ENCODE measurements around the gene STAMBPL1.

Gene STAMBPL1

DNA sequence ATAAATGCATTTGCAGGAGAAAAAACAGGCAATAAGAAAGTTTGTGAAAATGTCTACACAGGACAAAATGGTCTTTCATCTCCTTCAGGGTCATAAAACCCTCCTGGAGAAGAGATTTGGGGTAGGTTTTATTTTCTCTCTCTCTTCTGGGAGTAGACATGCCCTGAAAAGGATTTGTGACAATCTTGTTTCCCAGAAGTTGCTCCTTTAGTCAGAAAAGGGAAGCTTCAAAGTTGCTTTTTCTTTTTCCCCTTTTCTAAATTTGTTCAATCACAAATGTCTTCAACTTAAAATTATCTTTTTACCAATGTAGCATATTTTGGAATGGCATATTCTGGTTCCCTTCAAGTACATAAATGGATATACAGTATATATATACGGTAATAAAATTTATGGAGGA is 19.0 kb upstream of the STAMBPL1 start:
- Mint-ChIP-seq H3K4me1 (peaks cover 4% of the 10 kb centered on the region), H3K36me3 (ENCODE audit: low read depth) (no peaks in the 10 kb centered on the region), H3K9me3 (no peaks in the 10 kb centered on the region), H3K27me3 (ENCODE audit: low read depth) (peaks cover 15% of the 10 kb centered on the region), H3K4me3 (no peak overlapping the region), H3K27ac (no peak overlapping the region)
- TF ChIP-seq, protein P1, sequence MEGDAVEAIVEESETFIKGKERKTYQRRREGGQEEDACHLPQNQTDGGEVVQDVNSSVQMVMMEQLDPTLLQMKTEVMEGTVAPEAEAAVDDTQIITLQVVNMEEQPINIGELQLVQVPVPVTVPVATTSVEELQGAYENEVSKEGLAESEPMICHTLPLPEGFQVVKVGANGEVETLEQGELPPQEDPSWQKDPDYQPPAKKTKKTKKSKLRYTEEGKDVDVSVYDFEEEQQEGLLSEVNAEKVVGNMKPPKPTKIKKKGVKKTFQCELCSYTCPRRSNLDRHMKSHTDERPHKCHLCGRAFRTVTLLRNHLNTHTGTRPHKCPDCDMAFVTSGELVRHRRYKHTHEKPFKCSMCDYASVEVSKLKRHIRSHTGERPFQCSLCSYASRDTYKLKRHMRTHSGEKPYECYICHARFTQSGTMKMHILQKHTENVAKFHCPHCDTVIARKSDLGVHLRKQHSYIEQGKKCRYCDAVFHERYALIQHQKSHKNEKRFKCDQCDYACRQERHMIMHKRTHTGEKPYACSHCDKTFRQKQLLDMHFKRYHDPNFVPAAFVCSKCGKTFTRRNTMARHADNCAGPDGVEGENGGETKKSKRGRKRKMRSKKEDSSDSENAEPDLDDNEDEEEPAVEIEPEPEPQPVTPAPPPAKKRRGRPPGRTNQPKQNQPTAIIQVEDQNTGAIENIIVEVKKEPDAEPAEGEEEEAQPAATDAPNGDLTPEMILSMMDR (IDR thresholded peaks at IDR 0.05; ENCODE audit: unreplicated experiment in 3 of 3) = no peak

DNA sequence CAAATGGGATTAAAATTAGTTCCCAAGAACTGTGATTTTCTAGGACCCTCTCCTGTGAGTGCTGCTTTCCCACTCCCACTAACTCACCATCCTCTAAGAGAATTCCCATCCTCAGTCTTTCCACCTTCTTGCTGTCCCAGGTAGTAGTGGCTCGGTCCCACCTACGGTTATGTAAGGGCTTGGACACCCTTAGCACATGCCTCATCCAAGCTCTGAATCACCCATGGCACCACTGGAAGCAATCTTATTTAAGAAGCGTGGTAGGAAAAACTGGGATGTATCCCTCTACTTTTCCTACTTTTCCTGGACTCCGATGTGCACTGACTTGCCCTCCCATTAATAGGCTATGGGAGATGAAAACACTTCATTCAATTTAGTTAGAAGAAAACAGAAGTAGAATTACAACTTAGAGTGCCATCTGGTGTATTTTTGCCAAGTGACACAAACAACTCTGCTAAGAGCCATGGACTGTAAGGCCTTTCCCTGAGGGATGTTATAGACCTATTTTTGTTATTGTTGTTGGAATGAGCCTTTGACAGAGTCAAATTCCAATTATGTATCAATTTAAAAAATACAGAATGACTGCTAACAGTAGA is 14.7 kb upstream of the STAMBPL1 start:
- Mint-ChIP-seq H3K4me1 (no peaks in the 10 kb centered on the region), H3K4me3 (no peak overlapping the region), H3K27me3 (ENCODE audit: low read depth) (peaks cover 15% of the 10 kb centered on the region)

DNA sequence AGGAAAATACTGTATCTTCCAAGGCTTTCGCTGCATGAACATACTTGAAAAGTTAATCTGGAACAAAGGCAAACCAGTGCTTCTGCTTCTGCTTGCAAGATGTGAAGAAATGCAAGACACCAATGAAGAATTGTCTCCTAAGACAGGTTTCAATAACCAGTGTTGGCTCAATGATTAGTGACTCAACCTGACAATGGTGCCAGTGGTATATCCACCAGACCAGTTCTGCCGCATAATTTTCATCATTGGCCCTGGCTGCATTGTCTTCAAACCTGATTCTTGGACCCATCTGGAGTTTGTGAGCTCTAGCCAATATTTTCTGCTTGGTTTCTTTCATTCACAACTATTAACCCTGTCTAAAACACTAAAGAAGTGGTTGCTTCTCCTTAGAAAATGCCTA is 13.6 kb upstream of the STAMBPL1 start:
- Mint-ChIP-seq H3K4me1 (no peaks in the 10 kb centered on the region), H3K36me3 (ENCODE audit: low read depth) (no peaks in the 10 kb centered on the region), H3K27ac (no peak overlapping the region), H3K27me3 (ENCODE audit: low read depth) (peaks cover 15% of the 10 kb centered on the region), H3K4me3 (no peak overlapping the region), H3K9me3 (no peaks in the 10 kb centered on the region)
- TF ChIP-seq, protein P1 (IDR thresholded peaks at IDR 0.05; ENCODE audit: unreplicated experiment in 3 of 3) = no peak

More for the DNA sequence above, 14.7 kb upstream of the STAMBPL1 start:
- no peak overlapping the region for H3K27ac Mint-ChIP-seq
- no peaks in the 10 kb centered on the region for H3K9me3 Mint-ChIP-seq
- H3K36me3 Mint-ChIP-seq (ENCODE audit: low read depth) = no peaks in the 10 kb centered on the region
- TF ChIP-seq, protein P1 (IDR thresholded peaks at IDR 0.05; ENCODE audit: unreplicated experiment in 3 of 3) = no peak

DNA sequence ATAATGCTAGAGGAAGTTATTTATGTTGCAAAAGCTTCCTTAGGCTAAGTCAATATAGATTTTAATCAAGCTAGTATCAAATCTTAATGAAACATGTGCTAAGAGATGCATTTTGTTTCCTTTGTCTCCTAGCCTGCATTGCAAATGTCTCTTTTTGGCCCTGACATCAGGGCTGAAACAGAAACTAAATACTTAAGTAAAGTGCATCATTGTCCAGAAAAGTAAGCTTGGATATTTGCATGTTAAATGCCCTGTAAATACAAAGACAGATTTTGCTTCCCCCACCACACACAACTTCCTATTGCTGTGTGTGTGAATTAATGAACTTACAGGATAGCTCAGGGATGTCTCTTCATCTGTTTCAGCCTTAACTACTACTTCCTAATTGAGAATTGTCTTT is 10.0 kb upstream of the STAMBPL1 start:
- H3K36me3 Mint-ChIP-seq (ENCODE audit: low read depth) = no peaks in the 10 kb centered on the region

DNA sequence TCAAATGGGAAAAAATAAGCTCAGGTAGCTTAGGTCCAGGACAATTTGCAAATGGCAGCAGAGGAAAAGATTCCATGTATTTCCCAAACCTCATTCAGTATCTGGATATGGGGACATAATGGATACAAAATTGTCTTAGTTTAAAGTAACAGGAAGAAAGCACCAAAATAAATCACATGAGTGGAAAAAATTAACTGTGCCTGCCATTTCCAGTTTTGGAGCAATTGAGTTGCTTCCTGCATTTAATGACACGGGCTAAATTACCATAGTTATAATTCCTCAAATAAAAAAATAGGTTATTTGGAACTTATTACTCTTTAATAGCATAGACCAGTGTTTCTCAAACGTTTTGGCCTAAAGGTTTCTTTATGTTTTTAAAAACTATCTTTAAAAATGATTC is 6.3 kb upstream of the STAMBPL1 start:
- Mint-ChIP-seq H3K4me1 (no peaks in the 10 kb centered on the region), H3K9me3 (no peaks in the 10 kb centered on the region), H3K4me3 (no peak overlapping the region), H3K27me3 (ENCODE audit: low read depth) (peaks cover 22% of the 10 kb centered on the region), H3K36me3 (ENCODE audit: low read depth) (no peaks in the 10 kb centered on the region), H3K27ac (no peak overlapping the region)
- TF ChIP-seq, protein P1 (IDR thresholded peaks at IDR 0.05; ENCODE audit: unreplicated experiment in 3 of 3) = no peak

More for the DNA sequence above, 10.0 kb upstream of the STAMBPL1 start:
- Mint-ChIP-seq H3K27ac (no peak overlapping the region), H3K4me3 (no peak overlapping the region), H3K4me1 (no peaks in the 10 kb centered on the region), H3K27me3 (ENCODE audit: low read depth) (peaks cover 3% of the 10 kb centered on the region), H3K9me3 (no peaks in the 10 kb centered on the region)
- TF ChIP-seq, protein P1 (IDR thresholded peaks at IDR 0.05; ENCODE audit: unreplicated experiment in 3 of 3) = no peak

DNA sequence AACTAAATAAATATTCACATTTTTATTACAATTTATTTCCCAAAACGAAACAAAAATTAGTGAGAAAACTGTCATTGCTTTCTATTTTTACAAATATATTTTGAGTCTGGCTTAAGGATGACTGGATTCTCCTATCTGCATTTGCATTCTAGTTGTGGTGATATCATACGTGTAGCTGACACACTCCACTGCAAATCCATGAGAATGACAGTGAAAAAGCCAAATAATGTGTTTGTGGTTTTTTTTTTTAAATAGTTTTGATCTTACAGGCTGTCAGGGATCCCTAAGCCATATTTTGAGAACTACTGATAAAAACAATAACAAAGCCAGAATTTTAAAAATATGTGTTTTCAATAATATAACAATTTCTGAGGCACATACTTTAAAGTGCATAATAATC is 5.8 kb upstream of the STAMBPL1 start:
- no peak overlapping the region for H3K4me3 Mint-ChIP-seq
- H3K4me1 Mint-ChIP-seq = peaks cover under 1% of the 10 kb centered on the region
- no peaks in the 10 kb centered on the region for H3K9me3 Mint-ChIP-seq
- TF ChIP-seq, protein P1 (IDR thresholded peaks at IDR 0.05; ENCODE audit: unreplicated experiment in 3 of 3) = no peak
- H3K27ac Mint-ChIP-seq = no peak overlapping the region
- H3K36me3 Mint-ChIP-seq (ENCODE audit: low read depth) = no peaks in the 10 kb centered on the region
- H3K27me3 Mint-ChIP-seq (ENCODE audit: low read depth) = peaks cover 23% of the 10 kb centered on the region
